HEK293T (cell line): ENCODE measurements around the gene PRKAG2.

ENCODE experiments used
- CTCF ChIA-PET: fragments of 350-600 bp; formaldehyde crosslinking; extraction: SDS; loops from one replicate; lab custom pipeline; 2021; ENCODE audit warnings: antibody characterized with exemption, inconsistent platforms; lab: Yijun Ruan, JAX
- POLR2A ChIA-PET: fragments of 350-600 bp; formaldehyde crosslinking; extraction: SDS; loops from one replicate; lab custom pipeline; 2020; ENCODE audit warnings: antibody characterized with exemption, inconsistent platforms; lab: Yijun Ruan, JAX
- DNase-seq: peaks from one replicate; pipeline ENCODE4 v3.0.0; 2012; ENCODE audit warnings: mixed read lengths; ENCODE audit errors: extremely low spot score
- ARNT ChIP-seq: fragments of 450-650 bp; IDR thresholded peaks from 2 replicates; pipeline ENCODE4 v1.6.1; 2017; ENCODE audit warnings: mild to moderate bottlenecking
- BHLHE40 ChIP-seq: fragments of 450-650 bp; IDR thresholded peaks from 2 replicates; pipeline ENCODE4 v1.6.1; 2016; ENCODE audit warnings: mild to moderate bottlenecking, moderate library complexity, borderline replicate concordance
- CTBP1 ChIP-seq: fragments of 450-650 bp; IDR thresholded peaks from 2 replicates; pipeline ENCODE4 v1.6.1; 2016; ENCODE audit warnings: borderline replicate concordance
- ELF4 ChIP-seq: fragments of 450-650 bp; IDR thresholded peaks from 2 replicates; pipeline ENCODE4 v1.6.1; 2017; ENCODE audit warnings: antibody characterized with exemption
- FOXA1 ChIP-seq: fragments of 450-650 bp; IDR thresholded peaks from 2 replicates; pipeline ENCODE4 v1.6.1; 2016; ENCODE audit warnings: mild to moderate bottlenecking
- FOXK2 ChIP-seq: fragments of 450-650 bp; IDR thresholded peaks from 2 replicates; pipeline ENCODE4 v1.6.1; 2016; ENCODE audit warnings: mild to moderate bottlenecking
- FOXM1 ChIP-seq: fragments of 450-650 bp; IDR thresholded peaks from 2 replicates; pipeline ENCODE4 v1.6.1; 2017; ENCODE audit warnings: mild to moderate bottlenecking, borderline replicate concordance
- HDGF ChIP-seq: fragments of 450-650 bp; IDR thresholded peaks from 2 replicates; pipeline ENCODE4 v1.6.1; 2017; ENCODE audit warnings: antibody characterized with exemption, borderline replicate concordance
- L3MBTL2 ChIP-seq: fragments of 450-650 bp; conservative IDR thresholded peaks from 2 replicates; pipeline ENCODE4 v1.6.1; 2016; ENCODE audit warnings: mild to moderate bottlenecking
- LEF1 ChIP-seq: fragments of 450-650 bp; IDR thresholded peaks from 2 replicates; pipeline ENCODE4 v1.6.1; 2017; ENCODE audit warnings: mild to moderate bottlenecking, borderline replicate concordance
- NFRKB ChIP-seq: fragments of 450-650 bp; IDR thresholded peaks from 2 replicates; pipeline ENCODE4 v1.6.1; 2016; ENCODE audit warnings: mild to moderate bottlenecking, moderate library complexity
- PKNOX1 ChIP-seq: fragments of 450-650 bp; IDR thresholded peaks from 2 replicates; pipeline ENCODE4 v1.6.1; 2016
- SP1 ChIP-seq: fragments of 450-650 bp; IDR thresholded peaks from 2 replicates; pipeline ENCODE4 v1.6.1; 2017
- SUZ12 ChIP-seq: fragments of 450-650 bp; IDR thresholded peaks from 2 replicates; pipeline ENCODE4 v1.6.1; 2016; ENCODE audit warnings: mild to moderate bottlenecking
- TARDBP ChIP-seq: fragments of 450-650 bp; IDR thresholded peaks from 2 replicates; pipeline ENCODE4 v1.6.1; 2016
- ZNF384 ChIP-seq: fragments of 450-650 bp; IDR thresholded peaks from 2 replicates; pipeline ENCODE4 v1.6.1; 2016

Gene PRKAG2

DNA sequence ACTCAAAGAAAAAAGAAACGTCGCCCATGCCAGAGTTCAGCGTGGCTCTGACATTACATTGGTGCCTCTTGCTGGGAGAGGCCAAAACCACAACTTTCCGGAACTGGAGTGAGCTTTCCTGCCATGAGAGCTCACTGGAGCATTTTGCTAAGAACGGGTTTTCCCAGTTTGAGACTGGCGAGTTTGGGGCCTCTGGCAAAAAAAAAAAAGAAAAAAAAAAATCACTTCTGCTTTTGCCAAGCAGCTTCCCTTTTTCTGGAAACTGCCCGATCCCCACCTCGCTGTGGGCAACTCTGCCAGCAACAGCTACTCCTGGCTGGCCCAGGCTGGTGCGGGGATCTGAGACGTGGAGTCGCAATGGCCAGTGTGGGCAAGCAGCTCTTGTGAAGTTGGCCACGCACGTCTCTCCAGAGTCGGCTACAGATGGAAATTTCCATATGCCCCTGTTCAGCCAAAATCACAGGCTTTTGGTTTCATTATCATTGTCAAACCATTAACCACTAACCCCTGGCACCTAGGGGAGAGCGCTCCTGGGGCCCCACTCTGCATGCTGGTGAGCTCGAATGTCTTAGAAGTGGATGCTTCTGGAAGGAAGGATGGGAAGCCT, 25.7 kb downstream of the PRKAG2 start:
- POLR2A ChIA-PET, result no interaction called here
- no peak for DNase-seq
- TF ChIP-seq HDGF (no peak), PKNOX1 (no peak), ELF4 (no peak), FOXK2 (no peak), ARNT (no peak), BHLHE40 (no peak), LEF1 (no peak), NFRKB (no peak)
- CTCF ChIA-PET, result interaction anchor here (0.6 to 1.1 kb wide), 5 partner anchors 11 to 512 kb away, joined by 3 to 4 read pairs (median 3); partner anchors contain the start of gene PRKAG2

DNA sequence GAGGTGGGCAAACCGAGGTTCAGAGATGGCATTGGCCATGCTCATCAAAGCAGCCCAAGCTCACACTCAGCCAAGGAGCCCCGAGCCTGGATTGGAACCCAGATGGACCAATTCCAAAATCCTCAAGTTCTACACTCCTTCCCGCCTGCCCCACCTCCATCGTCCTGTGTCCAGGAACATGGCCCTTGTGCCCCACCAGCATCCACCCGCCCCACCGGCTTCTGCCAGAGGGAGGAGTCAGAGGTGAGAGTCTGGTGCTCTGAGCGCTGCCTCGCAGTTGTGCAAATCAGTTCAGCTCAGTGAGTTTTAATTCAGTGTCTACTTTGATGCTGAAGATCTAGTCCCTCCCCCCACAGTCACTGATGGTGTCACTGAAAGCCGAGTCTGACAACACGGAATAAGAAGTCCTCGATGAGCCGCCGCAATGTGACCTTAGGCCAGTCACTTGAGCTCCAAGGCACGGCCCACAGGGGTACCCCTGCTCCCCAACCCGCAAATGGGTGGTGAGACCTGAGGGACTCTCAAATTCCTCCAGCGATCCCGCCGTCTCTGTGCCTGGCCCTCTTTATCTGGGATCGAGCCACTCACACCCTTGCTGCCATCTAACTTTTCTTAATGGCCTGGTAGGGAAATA, 26.3 kb downstream of the PRKAG2 start:
- ChIA-PET CTCF (interaction anchor here (0.9 to 1.1 kb wide), 3 partner anchors 10 to 68 kb away, joined by 3 to 4 read pairs (median 3); no protein-coding TSS in a partner anchor), POLR2A (interaction anchor here (0.6 kb wide), 1 partner anchor 712 kb away, joined by 3 read pairs; no protein-coding TSS in a partner anchor)
- no peak for TF ChIP-seq FOXM1
- DNase-seq, result no peak

GRCh38 chr7:151849879-151850260, 27.0 kb downstream of the PRKAG2 start:
- DNase-seq, result no peak
- POLR2A ChIA-PET, result interaction anchor here (0.6 kb wide), 1 partner anchor 712 kb away, joined by 3 read pairs; no protein-coding TSS in a partner anchor
- TF ChIP-seq PKNOX1 (no peak), HDGF (no peak), FOXK2 (no peak), BHLHE40 (no peak), SP1 (no peak), LEF1 (no peak), ARNT (no peak), FOXA1 (no peak), FOXM1 (no peak), L3MBTL2 (no peak), NFRKB (no peak), ELF4 (no peak), ZNF384 (no peak), CTBP1 (no peak), TARDBP (no peak), SUZ12 (no peak)
- CTCF ChIA-PET, result interaction anchor here (0.6 kb wide), 1 partner anchor 49 kb away, joined by 3 read pairs; no protein-coding TSS in a partner anchor

GRCh38 chr7:151849008-151849878, 27.7 kb downstream of the PRKAG2 start:
- TF ChIP-seq ELF4 (no peak), SUZ12 (no peak), LEF1 (no peak), FOXK2 (no peak), TARDBP (no peak), NFRKB (no peak), ARNT (no peak), PKNOX1 (no peak), BHLHE40 (no peak), L3MBTL2 (no peak), FOXA1 (no peak), SP1 (no peak), HDGF (no peak), FOXM1 (no peak), CTBP1 (no peak), ZNF384 (no peak)
- ChIA-PET CTCF (interaction anchor here (0.6 kb wide), 1 partner anchor 48 kb away, joined by 3 read pairs; no protein-coding TSS in a partner anchor), POLR2A (interaction anchor here (0.6 kb wide), 1 partner anchor 713 kb away, joined by 3 read pairs; no protein-coding TSS in a partner anchor)
- no peak for DNase-seq

DNA sequence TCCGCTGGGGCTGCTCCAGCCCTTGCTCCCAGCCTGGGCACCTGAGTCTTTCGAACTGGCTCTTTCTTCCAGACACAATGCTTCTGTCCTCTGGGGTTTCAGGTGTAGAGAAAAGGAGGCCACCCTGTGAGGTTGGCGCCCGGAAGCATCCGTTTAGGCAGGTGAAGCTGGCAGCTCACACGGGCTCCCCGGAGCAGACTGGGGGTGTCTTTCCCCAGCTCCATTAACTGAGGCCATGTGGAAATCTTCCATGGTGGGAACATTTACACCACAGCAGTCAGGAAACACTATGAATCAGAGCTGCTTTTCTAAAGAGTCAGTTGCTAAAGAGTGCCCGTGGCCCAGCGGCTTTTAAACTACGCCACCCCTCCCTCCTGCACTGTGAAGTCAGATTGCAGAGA, 29.2 kb downstream of the PRKAG2 start:
- DNase-seq, result no peak
- TF ChIP-seq PKNOX1, result no peak
- no peak for TF ChIP-seq CTBP1
- no peak for TF ChIP-seq LEF1
- no peak for TF ChIP-seq FOXK2
- no peak for TF ChIP-seq ELF4
- TF ChIP-seq FOXM1, result no peak
- TF ChIP-seq BHLHE40, result no peak
- no peak for TF ChIP-seq SUZ12
- TF ChIP-seq ZNF384, result no peak
- ChIA-PET POLR2A (interaction anchor here (1.4 kb wide), 1 partner anchor 21 kb away, joined by 3 read pairs; no protein-coding TSS in a partner anchor), CTCF (no interaction called here)
